Gastrocnemius medialis (tissue), 4 donors: Measurements from ENCODE around the gene ZNF324. TPM values are rescaled to one million over a fixed set of nuclear protein-coding genes. Genes with fewer than 3 reads are reported as not detected.

Source experiments
- ATAC-seq, 2 donors: fragments of 150-250 bp; one replicate each; pipeline ENCODE4 v1.9.1; 2016
- DNase-seq, 2 donors: peaks; one replicate each; pipeline ENCODE4 v3.0.0-alpha.2; 2019
- H3K27ac ChIP-seq, 4 donors: fragments of 200-600 bp; sonication (generic); 1 replicate in 1 of 4; 2 replicates in 3 of 4; pipeline ENCODE4 v1.5.1; 2016 to 2018; ENCODE audit warnings: mild to moderate bottlenecking in 2 of 4, moderate library complexity in 1 of 4
- H3K27me3 ChIP-seq, 3 donors: fragments of 200-600 bp; sonication (generic) in 2 of 3; 1 replicate in 1 of 3; 2 replicates in 2 of 3; pipeline versions ENCODE4 v1.5.1 to v1.6.0; 2016 to 2019; ENCODE audit warnings: mild to moderate bottlenecking in 1 of 3, moderate library complexity in 1 of 3
- H3K36me3 ChIP-seq, 2 donors: fragments of 200-600 bp; sonication (generic) in 1 of 2; one replicate each; pipeline ENCODE4 v1.5.1; 2017 to 2018
- H3K4me1 ChIP-seq, 2 donors: fragments of 200-600 bp; sonication (generic) in 1 of 2; one replicate each; pipeline ENCODE4 v1.5.1; 2016 to 2017; ENCODE audit warnings: mild to moderate bottlenecking in 2 of 2
- H3K4me3 ChIP-seq, 4 donors: fragments of 200-600 bp; sonication (generic) in 3 of 4; 1 replicate in 1 of 4; 2 replicates in 3 of 4; pipeline ENCODE4 v1.5.1; 2016 to 2019; ENCODE audit warnings: mild to moderate bottlenecking in 2 of 4
- H3K9me3 ChIP-seq, 3 donors: fragments of 200-600 bp; sonication (generic) in 2 of 3; 1 replicate in 1 of 3; 2 replicates in 2 of 3; pipeline ENCODE4 v1.5.1; 2016 to 2019
- POLR2A ChIP-seq, 2 donors: fragments of 450-650 bp; IDR thresholded peaks; one replicate each; pipeline ENCODE4 v1.6.1; 2017; ENCODE audit warnings: antibody characterized with exemption in 2 of 2, mild to moderate bottlenecking in 2 of 2, moderate library complexity in 2 of 2
- in situ Hi-C, 4 donors: fragments of 200-750 bp; cut with MboI; loops; one replicate each; pipeline versions ENCODE4 v1.15.0 to v1.8.0; 2017; ENCODE audit warnings: low sequenced_read_pairs in 4 of 4
- intact Hi-C: fragments of 100-400 bp; cut with DNase I; formaldehyde crosslinking; loops from one replicate; pipeline ENCODE4 v1.15.1; 2023; ENCODE audit warnings: low total_unique reads
- total RNA-seq, 4 donors: library from RNA; depleted of rRNA; stranded (reverse); fragments of >200 nt; gene quantifications; one replicate each; pipeline versions ENCODE4 v1.1.0 to v1.2.3, GENCODE V29; 2016
- TF ChIP-seq, protein P1 (sequence below), 5 experiments: fragments of 450-650 bp in 3 of 5; fragments of 200-600 bp in 2 of 5; sonication (generic) in 2 of 5; IDR thresholded peaks in 4 of 5; conservative IDR thresholded peaks in 1 of 5; 1 replicate in 4 of 5; 2 replicates in 1 of 5; pipeline ENCODE4 v1.5.1; 2016 to 2019; ENCODE audit warnings: antibody characterized with exemption in 5 of 5, mild to moderate bottlenecking in 3 of 5, moderate library complexity in 3 of 5

The ZNF324 gene
- total RNA-seq, 4 donors from 2014 or later = 8.1 to 11.4 (median 11.3) TPM

GRCh38 chr19:58477871-58478270 is 11.0 kb downstream of the ZNF324 start:
- Histone ChIP-seq H3K4me3 (no peak overlapping the region), H3K27ac (no peak overlapping the region), H3K27me3 (no peaks in the 10 kb centered on the region), H3K4me1 (peaks cover 15 to 22% of the 10 kb centered on the region in 2 donors), H3K9me3 (no peaks in the 10 kb centered on the region), H3K36me3 (peaks cover 0 to 11% of the 10 kb centered on the region in 2 donors)
- no peak for TF ChIP-seq POLR2A (IDR thresholded peaks at IDR 0.05)
- TF ChIP-seq, protein P1, sequence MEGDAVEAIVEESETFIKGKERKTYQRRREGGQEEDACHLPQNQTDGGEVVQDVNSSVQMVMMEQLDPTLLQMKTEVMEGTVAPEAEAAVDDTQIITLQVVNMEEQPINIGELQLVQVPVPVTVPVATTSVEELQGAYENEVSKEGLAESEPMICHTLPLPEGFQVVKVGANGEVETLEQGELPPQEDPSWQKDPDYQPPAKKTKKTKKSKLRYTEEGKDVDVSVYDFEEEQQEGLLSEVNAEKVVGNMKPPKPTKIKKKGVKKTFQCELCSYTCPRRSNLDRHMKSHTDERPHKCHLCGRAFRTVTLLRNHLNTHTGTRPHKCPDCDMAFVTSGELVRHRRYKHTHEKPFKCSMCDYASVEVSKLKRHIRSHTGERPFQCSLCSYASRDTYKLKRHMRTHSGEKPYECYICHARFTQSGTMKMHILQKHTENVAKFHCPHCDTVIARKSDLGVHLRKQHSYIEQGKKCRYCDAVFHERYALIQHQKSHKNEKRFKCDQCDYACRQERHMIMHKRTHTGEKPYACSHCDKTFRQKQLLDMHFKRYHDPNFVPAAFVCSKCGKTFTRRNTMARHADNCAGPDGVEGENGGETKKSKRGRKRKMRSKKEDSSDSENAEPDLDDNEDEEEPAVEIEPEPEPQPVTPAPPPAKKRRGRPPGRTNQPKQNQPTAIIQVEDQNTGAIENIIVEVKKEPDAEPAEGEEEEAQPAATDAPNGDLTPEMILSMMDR (IDR thresholded peaks at IDR 0.05 in 4 of 5, conservative IDR thresholded peaks at IDR 0.05 in 1 of 5) = no peak
- DNase-seq (no peak), ATAC-seq (no peak)
- intact Hi-C loops (no loop called here), in situ Hi-C loops (no loop called here)

DNA sequence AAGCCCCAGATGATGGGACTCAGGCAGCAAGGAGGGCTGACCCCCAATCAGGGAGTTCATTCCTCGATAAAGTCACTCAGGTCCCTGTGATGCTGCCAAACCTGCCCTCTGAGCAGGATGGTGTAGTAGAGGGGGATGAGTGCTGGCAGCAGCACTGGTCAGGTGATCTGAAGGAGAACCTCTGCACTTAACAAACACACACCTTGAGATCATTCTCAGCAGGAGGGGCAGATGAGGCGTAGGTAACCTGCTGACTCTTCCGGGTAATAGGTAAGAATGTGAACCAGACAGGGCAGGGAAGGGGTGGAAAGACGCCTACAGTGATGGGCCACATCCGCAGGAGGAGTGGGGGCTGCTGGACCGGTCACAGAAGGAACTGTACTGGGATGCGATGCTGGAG is 12.4 kb downstream of the ZNF324 start:
- in situ Hi-C loops (no loop called here), intact Hi-C loops (no loop called here)
- no peaks in the 10 kb centered on the region for H3K9me3 ChIP-seq
- DNase-seq = no peak
- peaks cover 15 to 22% of the 10 kb centered on the region in 2 donors for H3K4me1 ChIP-seq
- TF ChIP-seq POLR2A (IDR thresholded peaks at IDR 0.05) = no peak
- TF ChIP-seq, protein P1 (IDR thresholded peaks at IDR 0.05 in 4 of 5, conservative IDR thresholded peaks at IDR 0.05 in 1 of 5) = no peak
- H3K36me3 ChIP-seq = peaks cover 0 to 11% of the 10 kb centered on the region in 2 donors
- no peak overlapping the region for H3K4me3 ChIP-seq
- ATAC-seq = no peak
- H3K27me3 ChIP-seq = no peaks in the 10 kb centered on the region
- H3K27ac ChIP-seq = no peak overlapping the region

DNA sequence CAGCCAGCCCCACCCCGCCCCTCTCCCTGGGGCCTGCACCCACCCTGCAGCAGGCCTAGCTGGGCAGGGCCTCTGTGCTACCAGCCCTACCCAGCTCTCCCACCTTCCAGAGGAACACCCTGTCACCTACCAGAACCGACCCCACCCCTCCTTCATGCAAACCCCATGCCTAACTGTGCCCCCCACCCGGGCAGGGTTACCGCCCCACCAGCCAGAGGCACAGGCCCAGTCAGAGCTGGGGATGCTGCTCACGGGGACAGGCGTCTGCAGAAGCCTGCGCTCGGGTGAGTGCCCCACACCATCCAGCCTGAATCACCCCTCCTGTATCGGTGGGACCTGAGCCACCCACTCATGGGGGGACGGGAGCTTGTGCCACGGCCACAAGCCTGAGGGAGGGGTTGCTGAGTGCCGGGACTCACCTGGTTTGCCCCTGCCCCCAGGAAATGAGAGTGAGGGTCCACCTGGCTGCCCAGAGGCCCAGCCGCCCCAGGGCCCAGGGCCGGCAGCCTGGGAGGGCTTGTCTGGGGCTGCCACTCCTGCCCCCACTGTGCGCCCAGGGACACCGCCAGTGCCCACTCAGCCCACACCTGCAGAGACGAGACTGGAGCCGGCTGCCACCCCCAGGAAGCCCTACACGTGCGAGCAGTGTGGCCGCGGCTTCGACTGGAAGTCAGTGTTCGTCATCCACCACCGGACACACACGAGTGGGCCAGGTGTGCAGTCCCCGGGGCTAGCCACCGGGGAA is 13.0 kb downstream of the ZNF324 start:
- no peaks in the 10 kb centered on the region for H3K9me3 ChIP-seq
- TF ChIP-seq, protein P1 (IDR thresholded peaks at IDR 0.05 in 4 of 5, conservative IDR thresholded peaks at IDR 0.05 in 1 of 5) = no peak
- TF ChIP-seq POLR2A (IDR thresholded peaks at IDR 0.05) = no peak
- DNase-seq = no peak
- H3K27me3 ChIP-seq = no peaks in the 10 kb centered on the region
- intact Hi-C loops (no loop called here), in situ Hi-C loops (no loop called here)
- no peak overlapping the region for H3K27ac ChIP-seq
- ATAC-seq = no peak
- H3K4me1 ChIP-seq = peaks cover 12 to 17% of the 10 kb centered on the region in 2 donors
- peaks cover 0 to 11% of the 10 kb centered on the region in 2 donors for H3K36me3 ChIP-seq
- H3K4me3 ChIP-seq = no peak overlapping the region

DNA sequence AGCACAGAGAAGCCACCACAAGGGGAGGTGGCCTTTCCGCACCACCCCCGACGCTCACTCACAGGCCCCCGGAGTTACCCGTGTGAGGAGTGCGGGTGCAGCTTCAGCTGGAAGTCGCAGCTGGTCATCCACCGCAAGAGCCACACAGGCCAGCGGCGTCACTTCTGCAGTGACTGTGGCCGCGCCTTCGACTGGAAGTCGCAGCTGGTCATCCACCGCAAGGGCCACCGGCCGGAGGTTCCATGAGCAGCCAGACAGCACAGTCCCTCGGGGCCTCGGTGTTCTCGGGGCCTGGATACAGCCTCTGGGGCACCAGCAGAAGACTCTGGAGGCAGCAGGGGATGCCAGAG is 13.6 kb downstream of the ZNF324 start:
- H3K27ac ChIP-seq = no peak overlapping the region
- no peak overlapping the region for H3K4me3 ChIP-seq
- peaks cover 7 to 12% of the 10 kb centered on the region in 2 donors for H3K4me1 ChIP-seq
- TF ChIP-seq, protein P1 (IDR thresholded peaks at IDR 0.05 in 4 of 5, conservative IDR thresholded peaks at IDR 0.05 in 1 of 5) = no peak
- TF ChIP-seq POLR2A (IDR thresholded peaks at IDR 0.05) = no peak
- H3K9me3 ChIP-seq = no peaks in the 10 kb centered on the region
- DNase-seq (no peak), ATAC-seq (no peak)
- intact Hi-C loops = no loop called here
- in situ Hi-C loops = no loop called here
- peaks cover 0 to 11% of the 10 kb centered on the region in 2 donors for H3K36me3 ChIP-seq
- H3K27me3 ChIP-seq = no peaks in the 10 kb centered on the region
